HL-60 (cell line): ENCODE results near the gene RCOR2.

Source experiments
- DNase-seq, 2 experiments: peaks; one replicate each; pipeline ENCODE4 v3.0.0-alpha.2; 2010 to 2020; ENCODE audit warnings: low read depth in 1 of 2, low spot score in 1 of 2
- H3K27ac ChIP-seq: fragments of 250-450 bp; sonication (Bioruptor Pico); replicated peaks from 2 replicates; pipeline ENCODE4 v1.5.1; 2020; ENCODE audit warnings: mild to moderate bottlenecking, moderate library complexity
- H3K27me3 ChIP-seq: fragments of 250-450 bp; sonication (Bioruptor Pico); 2 replicates; pipeline ENCODE4 v1.5.1; 2021; ENCODE audit warnings: mild to moderate bottlenecking, moderate library complexity; ENCODE audit not compliant: insufficient read depth, poor library complexity, severe bottlenecking
- H3K4me3 ChIP-seq: replicated peaks from 2 replicates; pipeline ENCODE4 v1.5.1; 2011; ENCODE audit warnings: mild to moderate bottlenecking, control low read depth, low read length; ENCODE audit not compliant: insufficient read depth
- CTCF ChIP-seq: IDR thresholded peaks from one replicate; pipeline ENCODE4 v1.5.1; 2011; ENCODE audit warnings: low read length, control low read depth, inconsistent platforms; ENCODE audit not compliant: insufficient read depth
- GABPA ChIP-seq: IDR thresholded peaks from 2 replicates; pipeline ENCODE4 v1.6.1; 2012; ENCODE audit warnings: low read depth
- POLR2AphosphoS5 ChIP-seq: IDR thresholded peaks from 2 replicates; pipeline ENCODE4 v1.6.1; 2012; ENCODE audit warnings: low read depth
- SPI1 ChIP-seq: IDR thresholded peaks from 2 replicates; pipeline ENCODE4 v1.6.1; 2012; ENCODE audit warnings: low read depth, mild to moderate bottlenecking, borderline replicate concordance
- TF ChIP-seq, protein P1 (sequence below): IDR thresholded peaks from 2 replicates; pipeline ENCODE4 v1.6.1; 2012; ENCODE audit warnings: low read depth; ENCODE audit not compliant: insufficient replicate concordance

The RCOR2 gene

GRCh38 chr11:63907808-63908530 is 9.0 kb downstream of the RCOR2 start:
- no peak for DNase-seq
- no peak overlapping the region for H3K27ac ChIP-seq
- H3K4me3 ChIP-seq, result no peak overlapping the region
- no peak for TF ChIP-seq CTCF
- no peak for TF ChIP-seq POLR2AphosphoS5
- TF ChIP-seq SPI1, result no peak
- TF ChIP-seq GABPA, result no peak
- H3K27me3 ChIP-seq, result no peaks in the 10 kb centered on the region

- H3K27ac ChIP-seq, result no peak overlapping the region
- no peak for DNase-seq
- TF ChIP-seq POLR2AphosphoS5, result no peak
- TF ChIP-seq CTCF, result no peak
- no peak for TF ChIP-seq GABPA
- TF ChIP-seq, protein P1, sequence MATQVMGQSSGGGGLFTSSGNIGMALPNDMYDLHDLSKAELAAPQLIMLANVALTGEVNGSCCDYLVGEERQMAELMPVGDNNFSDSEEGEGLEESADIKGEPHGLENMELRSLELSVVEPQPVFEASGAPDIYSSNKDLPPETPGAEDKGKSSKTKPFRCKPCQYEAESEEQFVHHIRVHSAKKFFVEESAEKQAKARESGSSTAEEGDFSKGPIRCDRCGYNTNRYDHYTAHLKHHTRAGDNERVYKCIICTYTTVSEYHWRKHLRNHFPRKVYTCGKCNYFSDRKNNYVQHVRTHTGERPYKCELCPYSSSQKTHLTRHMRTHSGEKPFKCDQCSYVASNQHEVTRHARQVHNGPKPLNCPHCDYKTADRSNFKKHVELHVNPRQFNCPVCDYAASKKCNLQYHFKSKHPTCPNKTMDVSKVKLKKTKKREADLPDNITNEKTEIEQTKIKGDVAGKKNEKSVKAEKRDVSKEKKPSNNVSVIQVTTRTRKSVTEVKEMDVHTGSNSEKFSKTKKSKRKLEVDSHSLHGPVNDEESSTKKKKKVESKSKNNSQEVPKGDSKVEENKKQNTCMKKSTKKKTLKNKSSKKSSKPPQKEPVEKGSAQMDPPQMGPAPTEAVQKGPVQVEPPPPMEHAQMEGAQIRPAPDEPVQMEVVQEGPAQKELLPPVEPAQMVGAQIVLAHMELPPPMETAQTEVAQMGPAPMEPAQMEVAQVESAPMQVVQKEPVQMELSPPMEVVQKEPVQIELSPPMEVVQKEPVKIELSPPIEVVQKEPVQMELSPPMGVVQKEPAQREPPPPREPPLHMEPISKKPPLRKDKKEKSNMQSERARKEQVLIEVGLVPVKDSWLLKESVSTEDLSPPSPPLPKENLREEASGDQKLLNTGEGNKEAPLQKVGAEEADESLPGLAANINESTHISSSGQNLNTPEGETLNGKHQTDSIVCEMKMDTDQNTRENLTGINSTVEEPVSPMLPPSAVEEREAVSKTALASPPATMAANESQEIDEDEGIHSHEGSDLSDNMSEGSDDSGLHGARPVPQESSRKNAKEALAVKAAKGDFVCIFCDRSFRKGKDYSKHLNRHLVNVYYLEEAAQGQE, result no peak
- no peak for TF ChIP-seq SPI1
Measured at GRCh38 chr11:63907063-63907462, 9.9 kb downstream of the RCOR2 start.

GRCh38 chr11:63906585-63906984 is 10.4 kb downstream of the RCOR2 start:
- no peak for TF ChIP-seq POLR2AphosphoS5
- TF ChIP-seq, protein P1, result no peak
- no peak for TF ChIP-seq CTCF
- no peak for TF ChIP-seq SPI1
- TF ChIP-seq GABPA, result no peak
- H3K27me3 ChIP-seq, result no peaks in the 10 kb centered on the region
- no peak overlapping the region for H3K4me3 ChIP-seq
- peak in 1 of 2 experiments; percentile 23 for DNase-seq
- no peak overlapping the region for H3K27ac ChIP-seq

More at GRCh38 chr11:63907063-63907462, 9.9 kb downstream of the RCOR2 start:
- no peaks in the 10 kb centered on the region for H3K27me3 ChIP-seq
- no peak overlapping the region for H3K4me3 ChIP-seq

DNA sequence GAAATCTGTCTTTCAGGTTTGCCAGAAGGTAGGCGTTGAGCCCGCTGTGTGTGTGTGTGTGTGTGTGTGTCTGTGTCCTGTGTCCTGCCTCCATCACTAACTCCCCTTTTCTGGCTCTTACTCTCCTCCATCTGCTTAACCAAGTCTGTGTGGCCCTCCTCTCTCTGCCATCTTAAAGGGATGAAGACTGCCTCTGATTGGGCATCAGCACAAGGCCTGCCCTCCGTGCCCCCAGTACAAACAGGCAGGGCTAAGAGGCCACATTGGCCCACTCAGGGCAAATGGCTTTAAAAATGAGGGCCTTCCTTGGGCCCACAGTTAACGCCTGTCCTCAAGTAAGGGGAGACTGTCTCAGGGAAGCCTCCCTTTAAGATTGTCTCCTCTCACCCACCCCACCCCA is 10.9 kb downstream of the RCOR2 start:
- no peak for DNase-seq
- H3K27me3 ChIP-seq, result no peaks in the 10 kb centered on the region
- TF ChIP-seq SPI1 (no peak), CTCF (no peak), GABPA (no peak), POLR2AphosphoS5 (no peak)
- TF ChIP-seq, protein P1, result no peak
- H3K4me3 ChIP-seq, result no peak overlapping the region
- H3K27ac ChIP-seq, result no peak overlapping the region
